ENCODE results near the gene CD300A. TPM values are rescaled to one million over a fixed set of nuclear protein-coding genes. Genes with fewer than 3 reads are reported as not detected.

The CD300A gene
- total RNA-seq, 1 experiment from 2014 or later: 0.71 TPM

DNA sequence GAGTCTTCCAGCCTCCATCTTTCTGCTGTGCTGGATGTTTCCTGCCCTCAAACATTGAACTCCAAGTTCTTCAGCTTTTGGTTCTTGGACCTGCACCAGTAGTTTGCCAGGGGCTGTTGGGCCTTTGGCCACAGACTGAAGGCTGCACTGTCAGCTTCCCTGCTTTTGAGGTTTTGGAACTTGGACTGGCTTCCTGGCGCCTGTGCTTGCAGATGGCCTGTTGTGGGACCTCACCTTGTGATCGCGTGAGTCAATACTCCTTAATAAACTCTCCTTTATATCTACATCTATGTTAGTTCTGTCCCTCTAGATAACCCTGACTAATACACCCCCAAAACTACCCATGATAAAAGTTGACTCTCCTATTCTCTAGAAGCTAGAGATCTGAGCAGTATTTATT, 7.6 kb upstream of the CD300A start (continued):
- TF ChIP-seq RAD21 (IDR thresholded peaks at IDR 0.05; ENCODE audit: low read depth) (no peak), SP1 (IDR thresholded peaks at IDR 0.05; ENCODE audit: low read depth) (no peak)

DNA sequence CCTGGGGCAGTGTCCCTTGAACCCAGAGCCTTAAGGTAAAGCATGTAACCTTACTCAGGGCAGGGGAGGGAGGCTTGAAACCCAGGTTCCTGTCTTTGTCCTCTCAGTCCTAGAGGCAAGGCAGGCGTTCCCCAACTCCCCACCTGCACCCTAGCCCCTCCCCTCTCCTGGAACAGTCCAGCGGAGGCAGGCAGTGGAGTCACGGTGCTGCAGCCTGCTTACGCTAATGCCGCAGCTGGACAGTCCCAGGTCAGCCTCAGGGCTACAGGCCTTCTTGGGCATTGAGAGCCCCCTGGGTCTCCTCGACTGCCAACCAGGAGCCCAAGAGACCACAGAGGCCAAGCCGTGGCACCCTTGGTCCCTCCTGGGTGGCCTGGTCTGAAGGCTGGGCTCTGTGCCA, 6.8 kb upstream of the CD300A start:
- ChIA-PET CTCF (interaction anchor here (2.1 to 3.4 kb wide), 3 partner anchors 80 to 91 kb away, joined by 22 to 114 read pairs (median 33); partner anchors contain the start of gene GPR142), POLR2A (no interaction called here), RAD21 (ENCODE audit: low non-redundant PET in 1 of 2, low total read pairs in 2 of 2, uncharacterized antibody in 2 of 2, unreplicated experiment in 2 of 2) (interaction anchor here (0.8 to 1.2 kb wide), 2 partner anchors 80 to 92 kb away, joined by 4 to 5 read pairs; no protein-coding TSS in a partner anchor)
- peaks cover 10 to 13% of the 10 kb centered on the region in 2 experiments for H3K4me1 ChIP-seq (ENCODE audit: control insufficient read depth in 1 of 2, insufficient read depth in 2 of 2, low read length in 2 of 2)
- no peaks in the 10 kb centered on the region for H3K79me2 ChIP-seq (ENCODE audit: insufficient read depth, low read length)
- no peaks in the 10 kb centered on the region for H3K36me3 ChIP-seq (ENCODE audit: control insufficient read depth in 1 of 2, insufficient read depth in 2 of 2, low read length in 2 of 2)
- no peaks in the 10 kb centered on the region for H3K9me3 ChIP-seq (ENCODE audit: control insufficient read depth in 1 of 2, insufficient read depth in 1 of 2, low read depth in 1 of 2, low read length in 2 of 2)
- H3K9ac ChIP-seq (ENCODE audit: low read length): no peak overlapping the region
- BruUV-seq (replicated peaks): no TSS peak
- H3K4me3 ChIP-seq (replicated peaks in 1 of 2; ENCODE audit: low read depth in 1 of 2, low read length in 2 of 2): no peak overlapping the region
- ATAC-seq: no peak
- H4K20me1 ChIP-seq (ENCODE audit: insufficient read depth): no peaks in the 10 kb centered on the region
- TF ChIP-seq, protein P1, sequence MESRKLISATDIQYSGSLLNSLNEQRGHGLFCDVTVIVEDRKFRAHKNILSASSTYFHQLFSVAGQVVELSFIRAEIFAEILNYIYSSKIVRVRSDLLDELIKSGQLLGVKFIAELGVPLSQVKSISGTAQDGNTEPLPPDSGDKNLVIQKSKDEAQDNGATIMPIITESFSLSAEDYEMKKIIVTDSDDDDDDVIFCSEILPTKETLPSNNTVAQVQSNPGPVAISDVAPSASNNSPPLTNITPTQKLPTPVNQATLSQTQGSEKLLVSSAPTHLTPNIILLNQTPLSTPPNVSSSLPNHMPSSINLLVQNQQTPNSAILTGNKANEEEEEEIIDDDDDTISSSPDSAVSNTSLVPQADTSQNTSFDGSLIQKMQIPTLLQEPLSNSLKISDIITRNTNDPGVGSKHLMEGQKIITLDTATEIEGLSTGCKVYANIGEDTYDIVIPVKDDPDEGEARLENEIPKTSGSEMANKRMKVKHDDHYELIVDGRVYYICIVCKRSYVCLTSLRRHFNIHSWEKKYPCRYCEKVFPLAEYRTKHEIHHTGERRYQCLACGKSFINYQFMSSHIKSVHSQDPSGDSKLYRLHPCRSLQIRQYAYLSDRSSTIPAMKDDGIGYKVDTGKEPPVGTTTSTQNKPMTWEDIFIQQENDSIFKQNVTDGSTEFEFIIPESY (IDR thresholded peaks at IDR 0.05; ENCODE audit: extremely low read depth, insufficient replicate concordance, low read length): no peak
- no peak for TF ChIP-seq SIN3A (IDR thresholded peaks at IDR 0.05; ENCODE audit: low read depth)
- no peak for TF ChIP-seq FOSL1 (IDR thresholded peaks at IDR 0.05; ENCODE audit: low read depth)
- TF ChIP-seq, protein P2, sequence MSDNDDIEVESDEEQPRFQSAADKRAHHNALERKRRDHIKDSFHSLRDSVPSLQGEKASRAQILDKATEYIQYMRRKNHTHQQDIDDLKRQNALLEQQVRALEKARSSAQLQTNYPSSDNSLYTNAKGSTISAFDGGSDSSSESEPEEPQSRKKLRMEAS (IDR thresholded peaks at IDR 0.05): no peak
- no peak for TF ChIP-seq POLR2A (IDR thresholded peaks at IDR 0.05; ENCODE audit: borderline replicate concordance, extremely low read depth, insufficient read depth, insufficient read length)
- TF ChIP-seq ELF1 (IDR thresholded peaks at IDR 0.05; ENCODE audit: borderline replicate concordance, low read depth): no peak
- TF ChIP-seq CEBPB (IDR thresholded peaks at IDR 0.05; ENCODE audit: low read depth): no peak
- no peak for TF ChIP-seq EGR1 (IDR thresholded peaks at IDR 0.05; ENCODE audit: low read depth)
- TF ChIP-seq SP1 (IDR thresholded peaks at IDR 0.05; ENCODE audit: low read depth): no peak
- no peak for TF ChIP-seq ZNF274 (IDR thresholded peaks at IDR 0.05; ENCODE audit: low read depth, low read length)
- TF ChIP-seq TCF7L2 (IDR thresholded peaks at IDR 0.05; ENCODE audit: borderline replicate concordance, extremely low read depth, insufficient read depth, insufficient read length): no peak
- TF ChIP-seq RAD21 (IDR thresholded peaks at IDR 0.05; ENCODE audit: low read depth): no peak
- TF ChIP-seq, protein P3, sequence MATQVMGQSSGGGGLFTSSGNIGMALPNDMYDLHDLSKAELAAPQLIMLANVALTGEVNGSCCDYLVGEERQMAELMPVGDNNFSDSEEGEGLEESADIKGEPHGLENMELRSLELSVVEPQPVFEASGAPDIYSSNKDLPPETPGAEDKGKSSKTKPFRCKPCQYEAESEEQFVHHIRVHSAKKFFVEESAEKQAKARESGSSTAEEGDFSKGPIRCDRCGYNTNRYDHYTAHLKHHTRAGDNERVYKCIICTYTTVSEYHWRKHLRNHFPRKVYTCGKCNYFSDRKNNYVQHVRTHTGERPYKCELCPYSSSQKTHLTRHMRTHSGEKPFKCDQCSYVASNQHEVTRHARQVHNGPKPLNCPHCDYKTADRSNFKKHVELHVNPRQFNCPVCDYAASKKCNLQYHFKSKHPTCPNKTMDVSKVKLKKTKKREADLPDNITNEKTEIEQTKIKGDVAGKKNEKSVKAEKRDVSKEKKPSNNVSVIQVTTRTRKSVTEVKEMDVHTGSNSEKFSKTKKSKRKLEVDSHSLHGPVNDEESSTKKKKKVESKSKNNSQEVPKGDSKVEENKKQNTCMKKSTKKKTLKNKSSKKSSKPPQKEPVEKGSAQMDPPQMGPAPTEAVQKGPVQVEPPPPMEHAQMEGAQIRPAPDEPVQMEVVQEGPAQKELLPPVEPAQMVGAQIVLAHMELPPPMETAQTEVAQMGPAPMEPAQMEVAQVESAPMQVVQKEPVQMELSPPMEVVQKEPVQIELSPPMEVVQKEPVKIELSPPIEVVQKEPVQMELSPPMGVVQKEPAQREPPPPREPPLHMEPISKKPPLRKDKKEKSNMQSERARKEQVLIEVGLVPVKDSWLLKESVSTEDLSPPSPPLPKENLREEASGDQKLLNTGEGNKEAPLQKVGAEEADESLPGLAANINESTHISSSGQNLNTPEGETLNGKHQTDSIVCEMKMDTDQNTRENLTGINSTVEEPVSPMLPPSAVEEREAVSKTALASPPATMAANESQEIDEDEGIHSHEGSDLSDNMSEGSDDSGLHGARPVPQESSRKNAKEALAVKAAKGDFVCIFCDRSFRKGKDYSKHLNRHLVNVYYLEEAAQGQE (IDR thresholded peaks at IDR 0.05; ENCODE audit: low read depth): no peak
- TF ChIP-seq ZFX (IDR thresholded peaks at IDR 0.05): no peak
- TF ChIP-seq SRF (IDR thresholded peaks at IDR 0.05; ENCODE audit: low read depth): no peak
- TF ChIP-seq, protein P4, sequence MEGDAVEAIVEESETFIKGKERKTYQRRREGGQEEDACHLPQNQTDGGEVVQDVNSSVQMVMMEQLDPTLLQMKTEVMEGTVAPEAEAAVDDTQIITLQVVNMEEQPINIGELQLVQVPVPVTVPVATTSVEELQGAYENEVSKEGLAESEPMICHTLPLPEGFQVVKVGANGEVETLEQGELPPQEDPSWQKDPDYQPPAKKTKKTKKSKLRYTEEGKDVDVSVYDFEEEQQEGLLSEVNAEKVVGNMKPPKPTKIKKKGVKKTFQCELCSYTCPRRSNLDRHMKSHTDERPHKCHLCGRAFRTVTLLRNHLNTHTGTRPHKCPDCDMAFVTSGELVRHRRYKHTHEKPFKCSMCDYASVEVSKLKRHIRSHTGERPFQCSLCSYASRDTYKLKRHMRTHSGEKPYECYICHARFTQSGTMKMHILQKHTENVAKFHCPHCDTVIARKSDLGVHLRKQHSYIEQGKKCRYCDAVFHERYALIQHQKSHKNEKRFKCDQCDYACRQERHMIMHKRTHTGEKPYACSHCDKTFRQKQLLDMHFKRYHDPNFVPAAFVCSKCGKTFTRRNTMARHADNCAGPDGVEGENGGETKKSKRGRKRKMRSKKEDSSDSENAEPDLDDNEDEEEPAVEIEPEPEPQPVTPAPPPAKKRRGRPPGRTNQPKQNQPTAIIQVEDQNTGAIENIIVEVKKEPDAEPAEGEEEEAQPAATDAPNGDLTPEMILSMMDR (IDR thresholded peaks at IDR 0.05 in 2 of 3, conservative IDR thresholded peaks at IDR 0.05 in 1 of 3; ENCODE audit: borderline replicate concordance in 1 of 3, insufficient read depth in 1 of 3, low read depth in 2 of 3, low read length in 2 of 3): no peak
- TF ChIP-seq YY1 (IDR thresholded peaks at IDR 0.05; ENCODE audit: extremely low read depth, insufficient replicate concordance, low read depth, low read length): no peak
- no peak for TF ChIP-seq EZH2phosphoT487 (IDR thresholded peaks at IDR 0.05; ENCODE audit: borderline replicate concordance)
- TF ChIP-seq JUND (IDR thresholded peaks at IDR 0.05): no peak
- no peak for TF ChIP-seq CBX3 (IDR thresholded peaks at IDR 0.05; ENCODE audit: low read depth)
- H2AFZ ChIP-seq (ENCODE audit: low read depth, low read length, poor library complexity, severe bottlenecking): no peak overlapping the region
- intact Hi-C loops (cut with micrococcal nuclease): no loop called here
- H3K9me2 ChIP-seq (ENCODE audit: insufficient read depth): no peaks in the 10 kb centered on the region
- no peak overlapping the region for H3K27ac ChIP-seq (ENCODE audit: low read depth, low read length)
- H3K27me3 ChIP-seq (ENCODE audit: insufficient read depth, low read length): no peaks in the 10 kb centered on the region
- no peak overlapping the region for H3K4me2 ChIP-seq (ENCODE audit: low read length)
- no peak for DNase-seq (ENCODE audit: low read depth, low spot score)
